Fibroblast of skin of left biceps (primary cell): ENCODE data around the gene ZFYVE16.
A peak's percentile ranks its signal among the peaks of the same experiment; 100 is the strongest.
"Not testable (repeated sequence)": the region's sequence is repeated elsewhere in the genome, so short reads cannot be mapped to it uniquely, and the experiment has no call there.

Experiments
- DNase-seq, 2 experiments: peaks; one replicate each; pipeline ENCODE4 v3.0.0-alpha.2; 2013; ENCODE audit warnings: low read depth in 2 of 2

ZFYVE16 gene

DNA sequence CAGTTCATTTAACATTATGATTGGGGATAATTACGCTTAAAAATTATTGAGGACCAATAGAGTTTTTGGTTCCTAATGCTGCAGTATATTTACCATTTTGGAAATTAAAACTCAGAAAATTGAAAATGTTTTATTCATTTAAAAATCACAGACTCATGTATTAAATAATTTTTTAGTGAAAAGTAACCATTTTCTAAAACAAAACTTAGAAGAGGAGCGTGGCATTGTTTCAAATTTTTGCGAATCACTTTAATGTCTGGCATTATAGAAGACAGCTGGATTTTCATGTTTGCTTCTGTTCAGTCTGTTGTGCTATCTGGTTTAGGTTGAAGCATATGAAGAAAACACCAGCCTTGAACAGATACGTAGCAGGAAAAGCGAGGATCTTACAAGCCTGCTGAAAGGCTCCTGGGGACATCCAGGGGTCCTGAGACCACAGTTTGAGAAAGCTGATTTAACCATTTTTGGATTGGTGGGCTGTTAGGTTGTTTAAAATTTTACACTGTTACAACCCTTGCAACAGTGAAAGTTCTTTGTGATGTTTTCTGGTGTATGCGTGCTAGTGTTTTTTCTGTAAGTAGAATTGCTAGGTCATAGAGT, 1.6 kb downstream of the ZFYVE16 start:
- DNase-seq, result no peak

DNA sequence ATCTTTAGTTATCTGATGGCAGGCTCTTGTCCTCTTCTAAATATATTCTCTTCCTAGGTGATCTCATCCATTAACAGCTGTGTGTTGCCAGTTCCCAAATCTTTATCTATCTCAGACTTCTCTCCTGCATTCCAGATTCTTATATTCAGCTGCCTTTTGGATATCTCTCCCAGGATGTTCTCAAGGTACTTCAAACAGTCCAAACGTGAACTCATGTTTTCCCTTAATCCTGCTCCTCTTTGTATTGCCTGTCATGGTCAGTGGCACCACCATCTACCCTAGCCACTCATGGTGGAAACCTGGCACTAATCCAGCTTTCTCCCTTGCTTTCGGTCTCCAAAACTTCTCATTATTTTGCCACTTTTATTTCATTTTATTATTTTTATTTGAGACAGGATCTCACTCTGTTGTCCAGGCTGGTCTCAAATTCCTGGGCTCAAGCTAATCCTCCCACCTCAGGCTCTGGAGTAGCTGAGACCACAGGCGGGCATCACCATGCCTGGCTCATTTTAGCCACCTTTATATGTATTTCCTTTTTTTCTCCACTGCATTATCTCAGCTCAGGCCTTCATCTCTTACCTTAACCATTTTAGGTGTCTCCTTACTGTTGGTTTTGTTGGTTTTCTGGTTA, 3.8 kb downstream of the ZFYVE16 start:
- DNase-seq, result no peak

DNA sequence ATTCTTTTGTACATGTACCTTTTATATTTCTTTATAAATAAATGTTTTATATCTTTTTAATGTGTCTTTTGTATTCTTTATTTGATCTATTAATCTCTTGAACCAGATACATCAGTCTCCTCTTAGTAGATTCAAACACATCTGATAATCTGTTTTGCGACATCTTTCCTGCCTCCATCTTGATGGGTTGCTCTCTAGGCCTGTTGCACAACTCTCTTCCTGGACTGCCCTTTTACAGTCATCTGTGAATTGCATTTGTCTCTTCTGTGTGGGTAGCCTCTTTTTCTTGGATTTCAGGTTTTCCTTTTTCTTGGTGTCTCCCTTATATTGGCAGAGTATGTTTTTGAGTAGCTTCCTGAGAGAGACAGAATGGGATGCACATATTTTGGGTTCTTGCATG, 6.2 kb downstream of the ZFYVE16 start:
- DNase-seq, result no peak

DNA sequence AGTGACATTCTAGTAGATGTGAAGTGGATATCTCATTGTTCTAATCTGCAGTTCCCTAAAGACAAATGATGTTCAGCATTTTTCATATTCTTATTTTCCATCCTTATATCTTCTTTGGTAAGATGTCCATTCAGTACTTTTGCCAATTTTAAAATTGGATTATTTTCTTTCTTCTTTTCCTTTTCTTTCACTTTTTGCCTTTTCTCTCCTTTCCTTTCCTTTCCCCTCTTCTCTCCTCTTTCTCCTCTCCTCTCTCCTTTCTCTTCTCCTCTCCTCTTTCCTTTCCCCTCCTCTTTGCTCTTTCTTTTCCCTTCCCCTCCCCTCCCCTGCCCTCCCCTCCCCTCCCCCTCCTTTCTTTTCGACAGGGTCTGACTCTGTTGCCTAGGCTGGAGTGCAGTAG, 10.1 kb downstream of the ZFYVE16 start:
- DNase-seq, result no peak

DNA sequence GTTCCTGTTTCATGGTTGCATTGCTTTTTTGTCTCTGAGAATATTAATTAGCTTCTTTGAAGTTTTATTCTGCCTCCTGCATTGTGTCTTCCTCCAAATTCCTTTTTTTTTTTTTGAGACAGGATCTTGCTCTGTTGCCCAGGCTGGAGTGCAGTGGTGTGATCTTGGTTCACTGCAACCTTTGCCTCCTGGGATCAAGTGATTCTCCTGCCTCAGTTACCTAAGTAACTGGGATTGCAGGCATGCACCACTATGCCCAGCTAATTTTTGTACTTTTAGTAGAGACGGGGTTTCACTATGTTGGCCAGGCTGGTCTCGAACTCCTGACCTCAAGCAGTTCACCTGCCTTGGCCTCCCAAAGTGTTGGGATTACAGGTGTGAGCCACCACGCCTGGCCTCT, 16.5 kb downstream of the ZFYVE16 start:
- DNase-seq, result not testable (repeated sequence)

DNA sequence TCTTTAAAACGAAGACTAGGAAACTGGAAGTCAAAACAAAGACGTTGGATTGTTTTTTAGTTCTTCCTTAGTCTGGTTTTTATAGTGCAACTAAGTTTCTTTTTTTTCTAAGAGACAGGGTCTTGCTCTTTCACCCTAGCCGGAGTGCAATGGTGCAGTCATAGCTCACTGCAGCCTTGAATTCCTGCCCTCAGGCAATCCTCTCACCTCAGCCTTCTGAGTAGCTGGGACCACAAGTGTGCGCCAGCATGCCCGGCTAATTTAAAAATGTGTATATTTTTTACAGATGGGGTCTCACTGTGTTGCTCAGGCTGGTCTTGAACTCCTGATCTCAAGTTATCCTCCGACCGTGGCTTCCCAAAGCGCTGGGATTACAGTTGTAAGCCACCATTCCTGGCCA, 27.6 kb downstream of the ZFYVE16 start:
- no peak for DNase-seq

GRCh38 chr5:80437326-80437725, 29.5 kb downstream of the ZFYVE16 start:
- DNase-seq, result no peak

DNA sequence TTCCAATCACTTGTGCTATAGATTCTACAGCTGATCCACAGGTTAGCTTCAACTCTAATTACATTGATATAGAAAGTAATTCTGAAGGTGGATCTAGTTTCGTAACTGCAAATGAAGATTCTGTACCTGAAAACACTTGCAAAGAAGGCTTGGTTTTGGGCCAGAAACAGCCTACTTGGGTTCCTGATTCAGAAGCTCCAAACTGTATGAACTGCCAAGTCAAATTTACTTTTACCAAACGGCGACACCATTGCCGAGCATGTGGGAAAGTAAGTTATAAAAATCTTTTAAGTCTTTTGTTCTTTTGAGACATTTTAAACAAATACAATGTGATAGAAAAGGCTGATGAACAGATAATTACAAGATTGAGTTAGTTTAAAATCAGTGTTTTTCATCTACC, 30.9 kb downstream of the ZFYVE16 start:
- DNase-seq, result no peak

GRCh38 chr5:80439213-80439612, 31.3 kb downstream of the ZFYVE16 start:
- DNase-seq, result no peak

- DNase-seq, result no peak
These were observed 34.9 kb downstream of the ZFYVE16 start for GRCh38 chr5:80442742-80443141.

- no peak for DNase-seq
These were observed 45.5 kb downstream of the ZFYVE16 start for GRCh38 chr5:80453366-80453765.

DNA sequence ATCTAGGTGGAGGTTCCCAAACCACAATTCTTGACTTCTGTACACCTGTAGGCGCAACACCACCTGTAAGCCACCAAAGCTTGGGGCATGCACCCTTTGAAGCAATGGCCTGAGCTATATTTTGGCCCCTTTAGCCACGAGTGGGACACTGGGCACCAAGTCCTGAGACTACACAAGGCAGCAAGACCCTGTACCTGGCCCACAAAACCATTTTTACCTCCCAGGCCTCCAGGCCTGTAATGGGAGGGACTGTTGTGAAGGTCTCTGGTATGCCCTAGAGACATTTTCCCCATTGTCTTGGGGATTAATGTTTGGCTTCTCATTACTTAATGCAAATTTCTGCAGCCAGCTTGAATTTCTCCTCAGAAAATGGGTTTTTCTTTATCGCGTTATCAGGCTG, 55.4 kb downstream of the ZFYVE16 start:
- DNase-seq, result no peak

DNA sequence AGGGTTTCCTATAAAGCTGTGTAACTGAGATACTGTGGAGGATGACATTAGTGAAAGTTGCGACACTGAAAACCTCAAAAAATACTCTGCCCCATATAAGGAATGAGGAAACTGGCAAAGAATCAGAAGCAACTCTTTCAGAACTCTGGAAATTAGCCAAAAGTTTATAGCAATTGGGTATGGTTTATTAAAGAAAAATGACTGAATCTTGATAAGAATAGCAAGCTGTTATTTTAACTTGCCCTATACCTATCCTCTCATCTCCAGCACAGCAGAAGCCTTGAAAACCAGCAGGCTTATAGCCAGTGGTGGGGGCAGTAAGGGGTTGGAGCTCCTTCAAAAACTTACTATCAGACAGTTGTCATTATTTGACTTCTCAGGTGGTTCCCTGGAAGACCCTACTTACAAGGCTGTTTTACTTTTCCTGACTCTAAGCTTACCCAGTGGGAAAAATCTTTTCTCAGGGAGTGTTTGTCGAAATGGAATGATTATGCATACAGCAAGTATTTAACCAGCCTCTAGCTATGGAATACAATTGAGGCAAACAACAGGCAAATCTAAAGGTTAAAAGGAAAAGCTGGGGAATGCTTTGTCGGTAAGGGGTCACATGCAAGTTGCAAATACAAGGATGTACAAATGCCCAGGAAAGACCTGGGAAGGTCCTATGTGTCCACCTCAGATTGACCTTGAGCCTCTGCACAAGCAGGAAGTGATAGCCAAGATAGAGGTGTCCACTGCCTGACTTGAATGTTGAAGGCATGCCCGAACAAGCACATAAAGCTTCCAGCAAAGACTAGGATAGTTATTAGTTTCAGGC, 59.0 kb downstream of the ZFYVE16 start:
- DNase-seq, result peak; percentile 26 to 28

GRCh38 chr5:80468131-80468530, 60.3 kb downstream of the ZFYVE16 start:
- no peak for DNase-seq

- not testable (repeated sequence) for DNase-seq
These were observed 62.8 kb downstream of the ZFYVE16 start for GRCh38 chr5:80470631-80471030.

DNA sequence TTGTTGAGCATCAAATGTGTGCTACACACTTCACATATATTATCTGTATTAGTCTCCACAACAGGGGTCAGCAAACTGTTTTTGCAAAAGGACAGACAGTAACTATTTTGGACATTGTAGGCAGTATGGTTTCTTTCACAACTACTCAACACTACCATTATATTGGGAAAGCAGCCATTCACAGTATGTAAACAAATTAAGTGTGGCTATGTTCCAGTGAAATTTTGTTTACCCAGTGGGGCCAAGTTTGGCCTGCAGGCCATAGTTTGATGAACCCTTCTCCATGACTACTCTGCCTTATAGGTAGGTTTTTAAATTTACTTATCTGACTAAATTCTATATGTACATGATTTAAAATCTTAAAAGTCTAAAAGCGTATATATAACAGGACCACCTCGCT, 67.1 kb downstream of the ZFYVE16 start:
- no peak for DNase-seq

- DNase-seq, result no peak
These were observed 71.8 kb downstream of the ZFYVE16 start for GRCh38 chr5:80479713-80480112.

DNA sequence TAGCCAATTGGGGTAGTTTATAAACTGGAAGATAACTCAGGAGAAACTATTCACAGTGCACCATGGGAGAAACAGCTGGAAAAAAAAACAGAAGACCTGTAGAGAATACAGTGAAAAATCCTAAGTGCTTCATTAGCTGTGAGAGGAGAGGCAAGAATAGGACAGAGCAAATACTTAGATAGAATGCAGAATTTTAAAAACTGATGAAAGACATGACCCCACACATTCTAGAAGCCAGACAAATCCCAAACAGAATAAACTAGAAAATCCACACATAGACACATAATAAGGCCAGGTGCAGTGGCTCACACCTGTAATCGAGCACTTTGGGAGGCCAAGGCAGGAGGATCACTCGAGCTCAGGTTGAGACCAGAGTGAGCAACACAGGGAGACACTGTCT, 72.5 kb downstream of the ZFYVE16 start:
- no peak for DNase-seq

DNA sequence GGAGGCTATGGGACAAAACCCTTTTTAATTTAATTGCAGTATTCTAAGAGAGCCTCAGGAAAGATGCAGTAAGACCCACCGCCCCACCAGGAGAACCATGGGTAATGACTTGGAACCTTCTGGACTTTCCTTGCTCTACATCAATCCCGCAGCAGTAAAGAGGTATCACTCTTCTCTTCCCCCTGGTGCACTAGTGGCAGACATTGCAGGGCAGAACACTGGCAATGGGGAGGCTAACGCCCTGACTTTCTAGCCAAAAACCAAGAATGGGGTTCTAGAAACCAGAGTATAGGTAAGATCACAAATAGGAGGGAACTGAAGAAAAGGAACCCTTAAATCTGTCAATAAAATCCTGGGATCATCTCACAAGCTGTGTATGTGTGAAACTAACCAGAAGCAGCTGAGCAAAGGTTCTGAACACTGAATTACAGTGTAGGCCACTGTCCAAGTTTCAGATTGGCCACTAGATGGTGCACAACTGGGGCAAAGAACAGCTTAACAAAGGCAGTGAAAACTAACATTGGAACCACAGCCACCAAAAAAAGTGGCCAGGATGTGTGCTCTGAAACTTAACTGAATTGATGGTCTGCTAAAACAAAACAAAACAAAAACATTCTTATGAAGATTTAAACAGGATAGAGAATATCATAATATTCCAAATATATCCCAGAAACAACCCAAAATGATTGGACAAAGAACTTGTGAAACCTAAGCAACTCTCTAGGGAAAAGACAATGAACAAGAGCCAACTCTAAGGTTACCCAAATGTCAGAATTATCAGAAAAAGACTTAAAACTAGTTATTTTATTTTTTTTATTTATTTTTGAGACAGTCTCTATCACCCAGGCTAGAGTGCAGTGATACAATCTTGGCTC, 73.4 kb downstream of the ZFYVE16 start:
- DNase-seq, result peak in 1 of 2 experiments; percentile 17

DNA sequence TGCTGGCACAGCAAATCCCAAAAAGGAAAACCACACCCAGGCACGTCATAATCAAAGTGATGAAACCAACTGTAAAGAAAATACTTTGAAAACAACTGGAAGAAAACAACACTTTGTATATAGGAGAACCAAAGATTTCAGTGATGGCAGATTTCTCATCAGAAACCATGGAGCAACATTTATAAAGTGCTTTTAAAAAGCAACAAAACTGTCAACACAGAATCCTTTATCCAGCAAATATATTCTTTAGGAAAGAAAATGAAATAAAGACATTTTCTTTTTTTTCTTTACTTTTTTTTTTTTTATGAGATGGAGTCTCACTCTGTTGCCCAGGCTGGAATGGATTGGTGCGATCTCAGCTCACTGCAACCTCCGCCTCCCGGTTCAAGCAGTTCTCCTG, 74.7 kb downstream of the ZFYVE16 start:
- DNase-seq, result no peak

DNA sequence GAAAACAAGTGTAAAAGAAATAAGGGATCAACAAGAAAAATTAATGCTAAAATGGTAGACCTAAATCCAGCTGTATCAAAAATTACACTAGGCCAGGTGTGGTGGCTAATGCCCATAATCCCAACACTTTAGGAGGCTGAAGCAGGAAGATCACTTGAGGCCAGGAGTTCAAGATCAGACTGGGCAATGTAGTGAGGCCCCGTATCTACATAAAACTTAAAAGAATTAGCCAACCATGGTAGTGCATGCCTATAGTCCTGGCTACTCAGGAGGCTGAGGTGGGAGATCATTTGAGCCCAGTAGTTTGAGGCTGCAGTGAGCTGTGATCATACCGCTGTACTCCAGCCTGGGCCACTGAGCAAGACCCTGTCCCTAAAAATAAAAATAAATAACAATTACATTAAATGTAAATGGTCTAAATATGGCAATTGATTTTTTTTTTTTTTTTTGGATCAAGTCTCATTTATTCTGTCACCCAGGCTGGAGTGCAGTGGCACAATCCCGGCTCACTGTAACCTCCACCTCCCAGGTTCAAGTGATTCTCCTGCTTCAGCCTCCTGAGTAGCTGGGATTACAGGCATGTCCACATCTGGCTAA, 75.9 kb downstream of the ZFYVE16 start:
- DNase-seq, result no peak

DNA sequence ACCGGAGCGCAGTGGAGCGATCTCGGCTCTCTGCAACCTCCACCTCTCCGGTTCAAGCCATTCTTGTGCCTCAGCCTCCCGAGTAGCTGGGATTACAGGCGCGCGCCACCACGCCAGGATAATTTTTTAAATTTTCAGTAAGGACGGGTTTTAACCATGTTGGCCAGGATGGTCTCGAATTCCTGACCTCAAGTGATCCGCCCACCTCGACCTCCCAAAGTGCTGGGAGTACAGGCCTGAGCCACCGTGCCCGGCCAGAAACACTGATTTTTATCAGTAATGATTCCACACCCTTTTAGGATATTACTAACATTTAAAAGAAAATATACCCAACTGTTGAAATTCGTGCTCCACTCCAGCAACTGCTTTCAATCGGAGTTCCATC, 79.6 kb downstream of the ZFYVE16 start:
- no peak for DNase-seq
